ENCODE measurements around the gene HES2.

- TF ChIP-seq CTCF (IDR thresholded peaks at IDR 0.05; ENCODE audit: poor library complexity) (no peak), EZH2phosphoT487 (IDR thresholded peaks at IDR 0.05; ENCODE audit: low read depth, severe bottlenecking, unreplicated experiment) (no peak)
Observed at GRCh38 chr1:6373961-6374720, 45.6 kb downstream of the HES2 start.
